RWPE1 (cell line): ENCODE measurements around the gene SPARC.

Experiments used
- CTCF ChIA-PET: fragments of 350-600 bp; sonication (Branson Sonifier 250); formaldehyde crosslinking; extraction: SDS; loops from one replicate; lab custom pipeline; 2021; lab: Yijun Ruan, JAX
- POLR2A ChIA-PET: fragments of 400-600 bp; formaldehyde crosslinking; extraction: SDS; loops from one replicate; lab custom pipeline; 2020; ENCODE audit warnings: antibody characterized with exemption; ENCODE audit not compliant: low non-redundant PET; lab: Yijun Ruan, JAX
- DNase-seq: peaks from one replicate; pipeline ENCODE4 v3.0.0; 2012; ENCODE audit warnings: low spot score
- H3K27ac ChIP-seq: fragments of 450-650 bp; 2 replicates; pipeline ENCODE4 v1.5.1; 2017
- CTCF ChIP-seq: fragments of 450-650 bp; conservative IDR thresholded peaks from 2 replicates; pipeline ENCODE4 v1.5.1; 2017; ENCODE audit warnings: low read depth, mild to moderate bottlenecking

SPARC gene

GRCh38 chr5:151648988-151649387 is 37.7 kb downstream of the SPARC start:
- no peak for DNase-seq
- H3K27ac ChIP-seq: peak overlapping the region; percentile 32
- ChIA-PET POLR2A (no interaction called here), CTCF (interaction anchor here (0.7 to 1.2 kb wide), 2 partner anchors 14 to 27 kb away, joined by 3 to 5 read pairs; no protein-coding TSS in a partner anchor)
- no peak for TF ChIP-seq CTCF

DNA sequence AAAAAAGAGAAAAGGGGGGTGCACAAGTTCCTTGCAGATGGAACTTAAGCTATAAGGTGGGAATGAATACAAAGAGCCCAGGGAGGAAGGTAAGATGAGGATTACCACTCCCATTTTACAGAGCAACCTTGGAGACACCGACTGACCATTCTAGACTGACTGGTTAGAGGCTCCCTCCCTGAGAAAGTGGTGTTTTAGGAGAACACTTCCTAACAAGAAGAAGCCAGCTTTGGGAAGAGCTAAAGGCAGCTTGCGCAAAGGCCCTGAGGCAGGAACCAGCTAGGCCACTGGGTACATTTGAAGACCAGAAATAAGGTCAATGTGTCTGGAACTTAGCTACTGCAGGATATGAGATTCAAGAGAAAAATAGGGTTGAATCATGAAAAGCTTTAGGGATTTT is 38.6 kb downstream of the SPARC start:
- TF ChIP-seq CTCF: no peak

DNA sequence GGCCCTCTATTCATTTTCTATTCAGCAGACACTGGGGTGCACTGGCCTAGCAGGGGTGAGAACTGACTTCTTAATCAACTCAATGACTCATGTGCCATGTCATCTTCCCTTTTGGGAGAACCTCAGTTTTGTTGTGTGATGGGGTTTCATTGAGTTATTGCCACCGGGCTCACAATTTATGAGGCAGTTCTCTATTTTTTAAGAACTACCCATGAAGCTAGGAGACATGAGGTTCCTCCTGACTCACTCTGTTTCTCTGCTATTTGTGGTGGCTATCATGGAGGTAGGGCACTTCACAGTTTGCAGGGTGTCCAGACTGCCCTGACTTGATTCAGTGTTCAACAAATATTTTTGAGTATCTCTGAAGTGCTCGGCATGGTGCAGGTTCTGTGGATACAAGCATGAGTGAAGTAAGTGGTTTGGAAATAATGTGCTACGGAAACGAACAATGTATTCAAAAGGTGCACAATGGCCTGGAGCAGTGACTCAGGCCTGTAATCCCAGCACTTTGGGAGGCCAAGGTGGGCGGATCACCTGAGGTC is 39.3 kb downstream of the SPARC start:
- TF ChIP-seq CTCF: no peak
- ChIA-PET CTCF (interaction anchor here (0.7 to 1.2 kb wide), 5 partner anchors 10 to 627 kb away, joined by 3 to 5 read pairs (median 4); no protein-coding TSS in a partner anchor), POLR2A (no interaction called here)
- DNase-seq: peak; percentile 56
- peak overlapping the region; percentile 77 for H3K27ac ChIP-seq

More for the DNA sequence above, 38.6 kb downstream of the SPARC start:
- peak overlapping the region; percentile 77 for H3K27ac ChIP-seq
- CTCF ChIA-PET: interaction anchor here (0.7 to 1.2 kb wide), 5 partner anchors 11 to 200 kb away, joined by 3 to 5 read pairs (median 4); partner anchors contain the start of gene SLC36A1
- POLR2A ChIA-PET: interaction anchor here (0.8 kb wide), 1 partner anchor 30 kb away, joined by 3 read pairs; no protein-coding TSS in a partner anchor
- DNase-seq: no peak

GRCh38 chr5:151646334-151646733 is 40.4 kb downstream of the SPARC start:
- peak overlapping the region; percentile 77 for H3K27ac ChIP-seq
- CTCF ChIA-PET: interaction anchor here (0.6 to 1.3 kb wide), 5 partner anchors 12 to 298 kb away, joined by 3 to 4 read pairs (median 3); no protein-coding TSS in a partner anchor
- POLR2A ChIA-PET: interaction anchor here (1.3 kb wide), 1 partner anchor 55 kb away, joined by 4 read pairs; the partner anchor contains the start of gene FAT2
- no peak for DNase-seq
- TF ChIP-seq CTCF: no peak

DNA sequence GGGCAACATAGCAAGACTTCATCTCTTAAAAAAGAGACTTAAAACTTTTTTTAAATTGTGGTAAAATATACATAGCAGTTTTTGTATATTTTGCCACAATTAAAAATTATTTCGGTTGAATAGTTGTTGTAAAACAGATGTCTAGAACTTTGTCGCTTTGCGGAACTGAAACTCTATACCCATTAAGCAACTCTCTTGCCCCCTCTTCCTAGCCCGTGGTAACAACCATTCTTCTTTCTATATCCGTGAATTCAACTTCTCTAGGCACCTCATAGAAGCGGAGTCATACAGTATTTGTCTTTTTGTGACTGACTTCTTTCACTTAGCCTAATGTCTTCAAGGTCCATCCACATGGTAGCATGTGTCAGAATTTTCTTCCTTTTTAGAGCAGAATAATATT is 43.3 kb downstream of the SPARC start:
- no peak for DNase-seq
- ChIA-PET CTCF (interaction anchor here (0.7 to 1.7 kb wide), 2 partner anchors 15 to 136 kb away, joined by 3 to 5 read pairs; no protein-coding TSS in a partner anchor), POLR2A (no interaction called here)
- H3K27ac ChIP-seq: no peak overlapping the region
- TF ChIP-seq CTCF: no peak

DNA sequence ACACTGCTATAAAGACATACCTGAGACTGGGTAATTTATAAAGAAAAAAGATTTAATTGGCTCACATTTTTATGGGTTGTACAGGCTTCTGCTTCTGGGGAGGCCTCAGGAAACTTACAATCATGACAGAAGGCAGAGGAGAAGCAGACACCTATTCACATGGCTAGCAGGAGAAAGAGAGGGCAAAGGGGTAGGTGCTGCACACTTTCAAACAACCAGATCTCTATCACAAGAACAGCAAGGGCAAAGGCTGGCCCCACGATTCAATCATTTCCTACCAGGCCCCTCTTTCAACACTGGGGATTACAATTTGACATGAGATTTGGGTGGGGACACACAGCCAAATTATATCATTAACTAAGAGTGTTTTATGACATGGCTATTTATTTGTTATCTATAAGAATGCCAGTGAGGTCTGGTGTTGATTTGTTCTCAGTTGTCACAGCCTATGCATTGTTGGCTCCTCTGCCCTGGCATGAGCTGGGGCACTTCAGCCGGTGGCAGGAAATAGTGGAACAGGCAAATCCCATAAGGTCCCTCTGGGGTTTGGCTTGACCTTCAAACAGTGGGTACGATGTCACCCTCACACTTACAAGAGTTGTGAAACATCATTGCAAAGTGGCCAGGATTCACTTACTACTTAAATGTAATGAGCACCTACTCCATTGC is 44.1 kb downstream of the SPARC start:
- DNase-seq: no peak
- TF ChIP-seq CTCF: no peak
- POLR2A ChIA-PET: no interaction called here
- no peak overlapping the region for H3K27ac ChIP-seq
- CTCF ChIA-PET: no interaction called here
